GM18517 (cell line): ENCODE results near the gene FRMPD1.

ENCODE experiments used
- ATAC-seq: cut with Tn5 transposase; IDR thresholded peaks from one replicate; pipeline ENCODE4 v1.9.1; 2021; ENCODE audit warnings: mild to moderate bottlenecking, moderate library complexity; ENCODE audit not compliant: unreplicated experiment

FRMPD1 gene

GRCh38 chr9:37632479-37632878 is 18.3 kb upstream of the FRMPD1 start:
- ATAC-seq = no peak

GRCh38 chr9:37635808-37636207 is 14.9 kb upstream of the FRMPD1 start:
- ATAC-seq = no peak

- no peak for ATAC-seq
Measured at GRCh38 chr9:37636511-37637448, 14.0 kb upstream of the FRMPD1 start.

- no peak for ATAC-seq
Measured at GRCh38 chr9:37639109-37639762, 11.5 kb upstream of the FRMPD1 start.

GRCh38 chr9:37639841-37640240 is 10.9 kb upstream of the FRMPD1 start:
- ATAC-seq = no peak

GRCh38 chr9:37640246-37640645 is 10.5 kb upstream of the FRMPD1 start:
- no peak for ATAC-seq

GRCh38 chr9:37641331-37641730 is 9.4 kb upstream of the FRMPD1 start:
- no peak for ATAC-seq

GRCh38 chr9:37643214-37643613 is 7.5 kb upstream of the FRMPD1 start:
- ATAC-seq = no peak

- no peak for ATAC-seq
Measured at GRCh38 chr9:37645903-37646506, 4.7 kb upstream of the FRMPD1 start.

GRCh38 chr9:37650299-37650872 is 368 bp upstream of the FRMPD1 start:
- no peak for ATAC-seq

GRCh38 chr9:37652261-37652660 is 1.5 kb downstream of the FRMPD1 start:
- ATAC-seq = no peak

- ATAC-seq = no peak
Measured at GRCh38 chr9:37653385-37653784, 2.6 kb downstream of the FRMPD1 start.

GRCh38 chr9:37656936-37657335 is 6.2 kb downstream of the FRMPD1 start:
- no peak for ATAC-seq

GRCh38 chr9:37660691-37661090 is 9.9 kb downstream of the FRMPD1 start:
- no peak for ATAC-seq

GRCh38 chr9:37663926-37664325 is 13.2 kb downstream of the FRMPD1 start:
- ATAC-seq = no peak

GRCh38 chr9:37667706-37668105 is 17.0 kb downstream of the FRMPD1 start:
- no peak for ATAC-seq

GRCh38 chr9:37668116-37668601 is 17.4 kb downstream of the FRMPD1 start:
- ATAC-seq = no peak

- ATAC-seq = no peak
Measured at GRCh38 chr9:37669232-37669631, 18.5 kb downstream of the FRMPD1 start.

- ATAC-seq = no peak
Measured at GRCh38 chr9:37675661-37676060, 24.9 kb downstream of the FRMPD1 start.

GRCh38 chr9:37676411-37676830 is 25.7 kb downstream of the FRMPD1 start:
- no peak for ATAC-seq

GRCh38 chr9:37677435-37677834 is 26.7 kb downstream of the FRMPD1 start:
- no peak for ATAC-seq
